ENCODE data around the gene NR2E3. TPM values are rescaled to one million over a fixed set of nuclear protein-coding genes. Genes with fewer than 3 reads are reported as not detected.

The NR2E3 gene
- total RNA-seq, 1 donor from 2014 or later, result not detected

DNA sequence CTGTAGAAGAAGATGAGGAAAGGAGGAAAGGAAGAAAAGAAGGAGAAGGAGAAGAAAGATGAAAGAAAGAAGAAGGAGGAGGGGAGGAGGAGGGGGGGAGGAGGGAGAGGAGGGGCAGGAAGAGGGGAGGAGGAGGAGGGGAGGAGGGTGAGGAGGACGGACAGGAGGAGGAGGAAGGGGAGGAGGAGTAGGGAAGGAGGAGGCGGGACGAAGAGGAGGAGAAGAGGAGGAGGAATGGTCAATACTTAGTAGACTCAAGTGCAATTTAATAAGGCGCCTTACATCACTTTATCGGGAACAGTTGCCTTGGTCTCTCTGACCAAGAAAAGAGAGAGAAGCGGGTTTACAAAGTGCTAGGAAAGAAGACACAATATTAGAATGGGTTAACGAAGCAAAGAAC lies 23.7 kb upstream of the NR2E3 start:
- H3K4me1 ChIP-seq, result no peaks in the 10 kb centered on the region
- H3K27me3 ChIP-seq, result no peaks in the 10 kb centered on the region
- no peak overlapping the region for H3K4me2 ChIP-seq
- Mint-ChIP-seq H3K27me3 (ENCODE audit: insufficient read depth, low read depth) (peaks cover 17% of the 10 kb centered on the region), H3K36me3 (no peaks in the 10 kb centered on the region), H3K4me1 (no peaks in the 10 kb centered on the region), H3K27ac (no peak overlapping the region), H3K4me3 (no peak overlapping the region), H3K9me3 (no peaks in the 10 kb centered on the region)
- no peak overlapping the region for H3K9ac ChIP-seq
- no peaks in the 10 kb centered on the region for H3K36me3 ChIP-seq
- no peak for DNase-seq (ENCODE audit: low spot score)
- H3K79me2 ChIP-seq (ENCODE audit: low read depth), result no peaks in the 10 kb centered on the region
- no peaks in the 10 kb centered on the region for H3K9me3 ChIP-seq (ENCODE audit: low read depth)
- TF ChIP-seq EZH2 (IDR thresholded peaks at IDR 0.05), result no peak
- TF ChIP-seq, protein P1, sequence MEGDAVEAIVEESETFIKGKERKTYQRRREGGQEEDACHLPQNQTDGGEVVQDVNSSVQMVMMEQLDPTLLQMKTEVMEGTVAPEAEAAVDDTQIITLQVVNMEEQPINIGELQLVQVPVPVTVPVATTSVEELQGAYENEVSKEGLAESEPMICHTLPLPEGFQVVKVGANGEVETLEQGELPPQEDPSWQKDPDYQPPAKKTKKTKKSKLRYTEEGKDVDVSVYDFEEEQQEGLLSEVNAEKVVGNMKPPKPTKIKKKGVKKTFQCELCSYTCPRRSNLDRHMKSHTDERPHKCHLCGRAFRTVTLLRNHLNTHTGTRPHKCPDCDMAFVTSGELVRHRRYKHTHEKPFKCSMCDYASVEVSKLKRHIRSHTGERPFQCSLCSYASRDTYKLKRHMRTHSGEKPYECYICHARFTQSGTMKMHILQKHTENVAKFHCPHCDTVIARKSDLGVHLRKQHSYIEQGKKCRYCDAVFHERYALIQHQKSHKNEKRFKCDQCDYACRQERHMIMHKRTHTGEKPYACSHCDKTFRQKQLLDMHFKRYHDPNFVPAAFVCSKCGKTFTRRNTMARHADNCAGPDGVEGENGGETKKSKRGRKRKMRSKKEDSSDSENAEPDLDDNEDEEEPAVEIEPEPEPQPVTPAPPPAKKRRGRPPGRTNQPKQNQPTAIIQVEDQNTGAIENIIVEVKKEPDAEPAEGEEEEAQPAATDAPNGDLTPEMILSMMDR (IDR thresholded peaks at IDR 0.05), result no peak
- no peak for TF ChIP-seq EZH2phosphoT487 (IDR thresholded peaks at IDR 0.05)
- H3F3A ChIP-seq (ENCODE audit: low read depth), result no peaks in the 10 kb centered on the region
- no peak overlapping the region for H3K27ac ChIP-seq
- no peak overlapping the region for H2AFZ ChIP-seq (replicated peaks)
- no peaks in the 10 kb centered on the region for H4K20me1 ChIP-seq (ENCODE audit: low read depth)
- no peak overlapping the region for H3K4me3 ChIP-seq

DNA sequence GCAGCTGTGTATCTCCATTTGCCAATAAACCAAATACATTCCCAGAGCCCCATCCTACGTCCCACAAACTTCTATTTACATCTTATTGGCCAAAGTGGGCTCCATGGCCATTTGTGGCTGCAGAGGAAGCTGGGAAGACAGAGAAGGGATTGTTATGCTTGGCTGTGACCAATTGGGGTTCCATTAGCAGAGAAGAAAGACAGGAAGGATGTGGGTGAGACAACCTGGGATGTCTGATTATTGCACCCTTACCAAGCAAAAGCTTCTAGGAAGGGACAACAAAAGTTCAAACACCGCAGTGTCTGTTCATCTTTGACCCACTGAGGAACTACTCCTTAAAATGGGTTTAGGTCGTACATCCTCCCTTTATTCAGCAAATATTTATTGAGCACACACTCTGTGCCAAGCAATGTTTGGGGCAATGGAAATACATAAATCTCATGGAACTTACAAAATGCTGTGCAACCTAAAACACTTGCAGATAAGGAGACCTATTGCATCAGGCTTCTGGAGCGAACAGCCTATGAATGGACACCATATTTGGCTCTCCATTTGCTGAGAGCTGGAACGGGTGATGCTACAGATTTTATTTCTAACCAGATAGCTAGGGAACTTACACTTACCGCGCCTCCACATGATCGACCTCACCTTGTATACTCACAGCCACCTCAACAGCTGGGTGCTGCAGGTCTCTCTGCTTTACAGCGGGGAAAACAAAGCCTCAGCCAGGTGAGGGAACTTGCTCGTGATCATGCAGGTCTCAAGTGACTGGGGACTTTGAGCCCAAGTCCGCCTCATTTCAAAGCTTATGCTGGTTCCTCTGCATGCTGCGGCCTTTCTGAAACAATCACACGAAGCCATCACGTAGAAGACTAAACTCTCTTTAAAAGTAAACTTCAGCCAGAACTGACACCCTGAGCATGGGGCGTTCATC lies 21.4 kb upstream of the NR2E3 start:
- Histone ChIP-seq H3K36me3 (no peaks in the 10 kb centered on the region), H3K27me3 (no peaks in the 10 kb centered on the region), H4K20me1 (ENCODE audit: low read depth) (no peaks in the 10 kb centered on the region), H3K4me1 (no peaks in the 10 kb centered on the region), H3K79me2 (ENCODE audit: low read depth) (no peaks in the 10 kb centered on the region), H2AFZ (replicated peaks) (no peak overlapping the region), H3K4me3 (no peak overlapping the region), H3F3A (ENCODE audit: low read depth) (no peaks in the 10 kb centered on the region), H3K9me3 (ENCODE audit: low read depth) (no peaks in the 10 kb centered on the region), H3K27ac (no peak overlapping the region), H3K4me2 (no peak overlapping the region), H3K9ac (no peak overlapping the region)
- TF ChIP-seq, protein P1 (IDR thresholded peaks at IDR 0.05), result no peak
- TF ChIP-seq EZH2phosphoT487 (IDR thresholded peaks at IDR 0.05) (no peak), EZH2 (IDR thresholded peaks at IDR 0.05) (no peak)
- H3K27me3 Mint-ChIP-seq (ENCODE audit: insufficient read depth, low read depth), result peaks cover 9% of the 10 kb centered on the region
- no peaks in the 10 kb centered on the region for H3K4me1 Mint-ChIP-seq
- no peak overlapping the region for H3K27ac Mint-ChIP-seq
- H3K9me3 Mint-ChIP-seq, result no peaks in the 10 kb centered on the region
- DNase-seq (ENCODE audit: low spot score), result no peak
- H3K4me3 Mint-ChIP-seq, result no peak overlapping the region
- no peaks in the 10 kb centered on the region for H3K36me3 Mint-ChIP-seq

DNA sequence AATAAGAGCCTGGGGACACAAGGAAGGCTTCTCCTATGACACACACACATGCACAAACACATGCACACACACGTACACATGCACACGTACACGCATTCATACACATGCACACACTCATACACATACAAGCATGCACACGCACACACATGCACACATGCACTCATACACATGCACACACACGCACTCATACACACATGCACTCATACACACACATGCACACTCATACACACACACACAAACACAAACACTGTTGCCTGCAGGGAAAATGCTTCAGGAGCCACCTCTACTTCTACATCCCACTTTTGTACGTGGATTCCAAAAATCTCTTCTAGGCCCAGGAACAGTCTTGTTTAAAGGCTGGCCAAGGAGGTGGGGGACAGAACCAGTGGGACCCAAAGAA lies 20.7 kb upstream of the NR2E3 start:
- Histone ChIP-seq H3K79me2 (ENCODE audit: low read depth) (no peaks in the 10 kb centered on the region), H3K9ac (no peak overlapping the region), H3F3A (ENCODE audit: low read depth) (no peaks in the 10 kb centered on the region), H3K36me3 (no peaks in the 10 kb centered on the region), H3K9me3 (ENCODE audit: low read depth) (no peaks in the 10 kb centered on the region), H3K4me3 (no peak overlapping the region), H2AFZ (replicated peaks) (no peak overlapping the region), H4K20me1 (ENCODE audit: low read depth) (no peaks in the 10 kb centered on the region), H3K4me2 (no peak overlapping the region), H3K27me3 (no peaks in the 10 kb centered on the region), H3K27ac (no peak overlapping the region), H3K4me1 (no peaks in the 10 kb centered on the region)
- H3K27ac Mint-ChIP-seq, result no peak overlapping the region
- no peak for DNase-seq (ENCODE audit: low spot score)
- no peaks in the 10 kb centered on the region for H3K9me3 Mint-ChIP-seq
- TF ChIP-seq EZH2phosphoT487 (IDR thresholded peaks at IDR 0.05) (no peak), EZH2 (IDR thresholded peaks at IDR 0.05) (no peak)
- TF ChIP-seq, protein P1 (IDR thresholded peaks at IDR 0.05), result no peak
- H3K36me3 Mint-ChIP-seq, result no peaks in the 10 kb centered on the region
- no peaks in the 10 kb centered on the region for H3K4me1 Mint-ChIP-seq
- H3K4me3 Mint-ChIP-seq, result no peak overlapping the region
- H3K27me3 Mint-ChIP-seq (ENCODE audit: insufficient read depth, low read depth), result peaks cover 6% of the 10 kb centered on the region

Measured in neural progenitor cell (in vitro differentiated cells).